Fibroblast of lung (primary cell): ENCODE measurements around the gene PCDHGC4. TPM values are rescaled to one million over a fixed set of nuclear protein-coding genes. Genes with fewer than 3 reads are reported as not detected.
A peak's percentile ranks its signal among the peaks of the same experiment; 100 is the strongest.

Experiments used
- DNase-seq, 2 donors: peaks; one replicate each; pipeline versions ENCODE4 v3.0.0 to v3.0.0-alpha.2; 2010; ENCODE audit warnings: low read depth in 2 of 2
- H2AFZ ChIP-seq: 2 replicates; pipeline ENCODE4 v1.5.1; 2012; ENCODE audit warnings: low read length, control low read depth, inconsistent platforms
- H3K27ac ChIP-seq: 2 replicates; pipeline ENCODE4 v1.5.1; 2011; ENCODE audit warnings: low read length, control low read depth; ENCODE audit not compliant: insufficient read depth
- H3K27me3 ChIP-seq: 2 replicates; pipeline ENCODE4 v1.5.1; 2011; ENCODE audit warnings: mild to moderate bottlenecking, low read length; ENCODE audit not compliant: control insufficient read depth, insufficient read depth
- H3K36me3 ChIP-seq: 2 replicates; pipeline ENCODE4 v1.5.1; 2011; ENCODE audit warnings: low read length; ENCODE audit not compliant: control insufficient read depth, insufficient read depth
- H3K4me1 ChIP-seq: 2 replicates; pipeline ENCODE4 v1.5.1; 2011; ENCODE audit warnings: low read length; ENCODE audit not compliant: control insufficient read depth, insufficient read depth; ENCODE audit errors: extremely low read depth
- H3K4me2 ChIP-seq: 2 replicates; pipeline ENCODE4 v1.5.1; 2011; ENCODE audit warnings: low read length, control low read depth; ENCODE audit not compliant: insufficient read depth; ENCODE audit errors: extremely low read depth
- H3K4me3 ChIP-seq, 4 experiments: fragments of 200-600 bp in 1 of 4; sonication (generic) in 1 of 4; replicated peaks in 1 of 4; 2 replicates each; pipeline ENCODE4 v1.5.1; 2011 to 2016; ENCODE audit warnings: low read length in 4 of 4, low read depth in 3 of 4, mild to moderate bottlenecking in 3 of 4, control low read depth in 2 of 4, inconsistent platforms in 1 of 4, mixed read lengths in 1 of 4; ENCODE audit not compliant: insufficient read depth in 1 of 4; ENCODE audit errors: control extremely low read depth in 1 of 4
- H3K79me2 ChIP-seq: 2 replicates; pipeline ENCODE4 v1.5.1; 2012; ENCODE audit warnings: mild to moderate bottlenecking, low read length, inconsistent platforms; ENCODE audit not compliant: control insufficient read depth, insufficient read depth
- H3K9ac ChIP-seq: 2 replicates; pipeline ENCODE4 v1.5.1; 2011; ENCODE audit warnings: mild to moderate bottlenecking, low read length, control low read depth; ENCODE audit not compliant: insufficient read depth
- H3K9me3 ChIP-seq: 2 replicates; pipeline ENCODE4 v1.5.1; 2012; ENCODE audit warnings: low read depth, low read length; ENCODE audit not compliant: control insufficient read depth, insufficient read depth
- H4K20me1 ChIP-seq: 2 replicates; pipeline ENCODE4 v1.5.1; 2011; ENCODE audit warnings: low read length; ENCODE audit not compliant: control insufficient read depth, insufficient read depth; ENCODE audit errors: extremely low read depth
- CTCF ChIP-seq, 2 donors: IDR thresholded peaks in 1 of 2; conservative IDR thresholded peaks in 1 of 2; 1 replicate in 1 of 2; 2 replicates in 1 of 2; pipeline ENCODE4 v1.5.1; 2011 to 2012; ENCODE audit warnings: low read length in 2 of 2, control low read depth in 1 of 2, inconsistent platforms in 1 of 2, low read depth in 1 of 2, mild to moderate bottlenecking in 1 of 2
- EZH2 ChIP-seq: IDR thresholded peaks from 2 replicates; pipeline ENCODE4 v1.5.1; 2012; ENCODE audit warnings: low read length, control low read depth, mild to moderate bottlenecking; ENCODE audit errors: missing control alignments
- polyA plus RNA-seq, 2 donors: library from polyadenylated mRNA; depleted of rRNA in 1 of 2; stranded (reverse) in 1 of 2; unstranded in 1 of 2; fragments of >200 nt; gene quantifications; 2 replicates each; pipeline ENCODE4 v1.2.1, GENCODE V29; 2011 to 2012; ENCODE audit warnings: missing spikeins in 1 of 2
- total RNA-seq: library from RNA; depleted of rRNA; stranded (reverse); fragments of >200 nt; gene quantifications from 2 replicates; pipeline ENCODE4 v1.2.1, GENCODE V29; 2014

Gene PCDHGC4
- total and polyA plus RNA-seq, 2 donors (not counting 1 experiment from before 2014, with no cell fraction given): 0.48 to 3.0 TPM

GRCh38 chr5:141512911-141513626 is 28.2 kb downstream of the PCDHGC4 start:
- no peak overlapping the region for H2AFZ ChIP-seq

GRCh38 chr5:141513627-141514329 is 28.9 kb downstream of the PCDHGC4 start:
- Histone ChIP-seq H3K4me1 (peaks cover 63% of the 10 kb centered on the region), H2AFZ (no peak overlapping the region), H4K20me1 (no peaks in the 10 kb centered on the region), H3K9ac (peak overlapping the region; percentile 56), H3K27ac (peak overlapping the region; percentile 90), H3K79me2 (peaks cover 1% of the 10 kb centered on the region), H3K27me3 (no peaks in the 10 kb centered on the region), H3K4me2 (peak overlapping the region; percentile 71), H3K4me3 (peak overlapping the region; percentile 18 to 47 (median 36)), H3K36me3 (peaks cover 19% of the 10 kb centered on the region), H3K9me3 (no peaks in the 10 kb centered on the region)
- peak; percentile 79 to 92 for DNase-seq
- TF ChIP-seq CTCF (conservative IDR thresholded peaks at IDR 0.05 in 1 of 2, IDR thresholded peaks at IDR 0.05 in 1 of 2; ENCODE audit: low read depth in 1 of 2, low read length in 2 of 2): no peak
- TF ChIP-seq EZH2: no peak

More at GRCh38 chr5:141512911-141513626, 28.2 kb downstream of the PCDHGC4 start:
- no peak for TF ChIP-seq CTCF (conservative IDR thresholded peaks at IDR 0.05 in 1 of 2, IDR thresholded peaks at IDR 0.05 in 1 of 2; ENCODE audit: low read depth in 1 of 2, low read length in 2 of 2)
- no peak for TF ChIP-seq EZH2
- Histone ChIP-seq H3K27ac (peak overlapping the region; percentile 90), H3K4me2 (peak overlapping the region; percentile 71), H4K20me1 (no peaks in the 10 kb centered on the region), H3K27me3 (no peaks in the 10 kb centered on the region), H3K36me3 (peaks cover 19% of the 10 kb centered on the region), H3K9me3 (no peaks in the 10 kb centered on the region), H3K9ac (peak overlapping the region; percentile 56), H3K4me3 (peak overlapping the region; percentile 18 to 47 (median 36)), H3K4me1 (peaks cover 61% of the 10 kb centered on the region), H3K79me2 (peaks cover 1% of the 10 kb centered on the region)
- DNase-seq: peak; percentile 57 to 61
